B cell (primary cell): Measurements from ENCODE around the gene CPNE5.

Source experiments
- CTCF ChIP-seq: fragments of 200-600 bp; IDR thresholded peaks from one replicate; pipeline ENCODE4 v1.8.0; 2022; ENCODE audit warnings: antibody characterized with exemption, mild to moderate bottlenecking
- EZH2 ChIP-seq: IDR thresholded peaks from 2 replicates; pipeline ENCODE4 v1.6.1; 2012; ENCODE audit warnings: borderline replicate concordance, low read depth, mild to moderate bottlenecking, moderate library complexity, low read length; ENCODE audit not compliant: insufficient read depth, poor library complexity, severe bottlenecking

GRCh38 chr6:36757206-36757605 lies 82.0 kb downstream of the CPNE5 start:
- TF ChIP-seq CTCF, result no peak
- TF ChIP-seq EZH2, result no peak
